ENCODE data around the gene NUFIP2.

DNA sequence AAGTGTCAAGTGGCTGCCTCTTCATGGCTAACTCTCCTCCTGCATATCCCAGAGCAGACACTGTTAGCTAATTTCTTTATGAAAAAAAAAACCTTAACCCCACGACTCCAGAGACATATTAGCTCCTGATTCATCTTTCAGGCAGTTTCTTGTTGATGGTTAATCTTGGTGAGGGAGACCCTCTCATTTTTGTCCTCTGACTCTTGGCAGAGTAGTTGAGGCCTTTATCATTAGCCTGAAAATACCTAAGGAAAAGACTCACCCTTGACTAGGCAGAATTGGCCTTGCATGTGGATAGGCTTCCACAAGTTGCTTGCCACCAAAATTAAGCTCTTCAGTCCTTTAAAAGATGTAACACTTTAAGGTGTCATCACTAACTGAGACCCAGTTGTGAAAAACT lies 43.3 kb downstream of the NUFIP2 start:
- TF ChIP-seq, protein P1, sequence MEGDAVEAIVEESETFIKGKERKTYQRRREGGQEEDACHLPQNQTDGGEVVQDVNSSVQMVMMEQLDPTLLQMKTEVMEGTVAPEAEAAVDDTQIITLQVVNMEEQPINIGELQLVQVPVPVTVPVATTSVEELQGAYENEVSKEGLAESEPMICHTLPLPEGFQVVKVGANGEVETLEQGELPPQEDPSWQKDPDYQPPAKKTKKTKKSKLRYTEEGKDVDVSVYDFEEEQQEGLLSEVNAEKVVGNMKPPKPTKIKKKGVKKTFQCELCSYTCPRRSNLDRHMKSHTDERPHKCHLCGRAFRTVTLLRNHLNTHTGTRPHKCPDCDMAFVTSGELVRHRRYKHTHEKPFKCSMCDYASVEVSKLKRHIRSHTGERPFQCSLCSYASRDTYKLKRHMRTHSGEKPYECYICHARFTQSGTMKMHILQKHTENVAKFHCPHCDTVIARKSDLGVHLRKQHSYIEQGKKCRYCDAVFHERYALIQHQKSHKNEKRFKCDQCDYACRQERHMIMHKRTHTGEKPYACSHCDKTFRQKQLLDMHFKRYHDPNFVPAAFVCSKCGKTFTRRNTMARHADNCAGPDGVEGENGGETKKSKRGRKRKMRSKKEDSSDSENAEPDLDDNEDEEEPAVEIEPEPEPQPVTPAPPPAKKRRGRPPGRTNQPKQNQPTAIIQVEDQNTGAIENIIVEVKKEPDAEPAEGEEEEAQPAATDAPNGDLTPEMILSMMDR (IDR thresholded peaks at IDR 0.05): no peak
- no peak for TF ChIP-seq ZFX (IDR thresholded peaks at IDR 0.05; ENCODE audit: borderline replicate concordance)

All from 22Rv1 (cell line).